Measurements from ENCODE around the gene CADM1. TPM values are rescaled to one million over a fixed set of nuclear protein-coding genes. Genes with fewer than 3 reads are reported as not detected.

The CADM1 gene
- total and polyA plus RNA-seq, 2 donors (not counting 3 experiments of a cell fraction or from before 2014, with no cell fraction given) = 0.52 to 2.6 TPM

DNA sequence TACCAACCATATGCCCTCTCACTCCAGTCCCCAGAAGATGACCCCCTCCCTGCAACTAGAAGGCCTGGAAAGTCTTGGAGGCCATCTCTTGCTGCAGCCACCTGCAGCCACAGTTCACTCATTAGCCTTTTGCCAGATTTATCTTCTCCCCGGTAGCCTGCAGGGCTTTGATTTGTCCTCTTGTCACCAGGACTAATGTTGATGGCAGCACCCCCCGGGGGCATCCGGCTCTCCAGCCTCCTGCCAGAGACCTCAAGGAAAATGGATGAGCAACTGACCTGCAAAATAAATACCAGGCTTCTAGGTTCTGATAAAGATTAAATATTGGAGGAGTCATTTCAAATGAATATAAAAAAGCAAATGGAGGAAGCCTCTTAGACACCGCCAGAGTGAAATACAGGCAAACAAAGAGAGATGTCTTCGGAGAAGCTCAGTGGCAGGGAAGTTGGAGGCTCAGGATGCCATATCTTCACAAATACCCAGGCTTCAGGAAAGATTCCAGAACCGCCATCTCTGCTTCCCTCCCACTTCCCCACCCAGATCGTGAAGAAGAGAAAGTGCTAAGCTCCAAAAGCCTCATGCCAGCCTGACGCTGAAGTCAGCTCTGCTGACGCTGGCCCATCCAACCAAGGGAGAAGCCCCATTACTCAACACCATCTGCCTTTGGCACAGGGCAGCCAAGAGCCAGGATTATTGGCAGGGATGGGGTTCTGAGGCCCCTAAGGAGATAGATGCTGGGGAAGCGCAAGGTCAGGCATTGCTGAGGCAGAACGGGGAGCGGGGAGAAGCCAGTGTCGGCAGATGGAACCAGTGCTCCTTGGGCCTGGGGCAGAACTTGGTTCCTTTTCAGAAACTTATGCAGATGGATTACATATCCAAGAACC is 362.7 kb downstream of the CADM1 start:
- no peaks in the 10 kb centered on the region for H3K79me2 ChIP-seq (ENCODE audit: control insufficient read depth, insufficient read depth, low read length)
- H3K27me3 ChIP-seq (ENCODE audit: control insufficient read depth in 2 of 2, insufficient read depth in 2 of 2, low read length in 2 of 2) = no peaks in the 10 kb centered on the region
- no peak overlapping the region for H3K4me2 ChIP-seq (ENCODE audit: insufficient read depth, low read length)
- dilution Hi-C loops (cut with MboI; ENCODE audit: extremely low pct_ligation_motif_present, low sequenced_read_pairs) (no loop called here), intact Hi-C loops (cut with micrococcal nuclease) (no loop called here)
- H3K27ac ChIP-seq (ENCODE audit: insufficient read depth, low read depth, low read length) = no peak overlapping the region
- H3K9me1 ChIP-seq (replicated peaks; ENCODE audit: control insufficient read depth, extremely low read depth, insufficient read depth, low read length) = no peaks in the 10 kb centered on the region
- FAIRE-seq = no peak
- TF ChIP-seq CTCF (IDR thresholded peaks at IDR 0.05; ENCODE audit: extremely low read depth in 1 of 2, insufficient read depth in 1 of 2, low read depth in 1 of 2, low read length in 2 of 2) (no peak), MYC (IDR thresholded peaks at IDR 0.05; ENCODE audit: low read depth, low read length) (no peak), GATA2 (IDR thresholded peaks at IDR 0.05; ENCODE audit: insufficient read depth, insufficient read length, low read depth, low read length) (no peak)
- no peak for DNase-seq (ENCODE audit: low read depth, low spot score)
- no peaks in the 10 kb centered on the region for H4K20me1 ChIP-seq (replicated peaks; ENCODE audit: control insufficient read depth, extremely low read depth, insufficient read depth, low read length)
- no peaks in the 10 kb centered on the region for H3K4me1 ChIP-seq (ENCODE audit: control insufficient read depth, extremely low read depth, insufficient read depth, low read length)
- CTCF ChIA-PET = no interaction called here
- BruUV-seq (replicated peaks) = no TSS peak
- POLR2A ChIA-PET = no interaction called here
- no peak overlapping the region for H3K9ac ChIP-seq (replicated peaks; ENCODE audit: extremely low read depth, insufficient read depth, low read length)
- H3K9me3 ChIP-seq (replicated peaks; ENCODE audit: control insufficient read depth, insufficient read depth, low read length) = no peaks in the 10 kb centered on the region
- H3K4me3 ChIP-seq (replicated peaks in 1 of 3; ENCODE audit: insufficient read depth in 1 of 3, low read depth in 1 of 3, low read length in 3 of 3) = no peak overlapping the region
- H2AFZ ChIP-seq (ENCODE audit: low read depth, low read length) = no peak overlapping the region
- no peaks in the 10 kb centered on the region for H3K36me3 ChIP-seq (ENCODE audit: control insufficient read depth in 2 of 2, extremely low read depth in 1 of 2, insufficient read depth in 2 of 2, low read length in 2 of 2)

GRCh38 chr11:115135936-115136335 is 368.3 kb downstream of the CADM1 start:
- H3K36me3 ChIP-seq (ENCODE audit: control insufficient read depth in 2 of 2, extremely low read depth in 1 of 2, insufficient read depth in 2 of 2, low read length in 2 of 2) = no peaks in the 10 kb centered on the region
- DNase-seq (ENCODE audit: low read depth, low spot score) = no peak
- H2AFZ ChIP-seq (ENCODE audit: low read depth, low read length) = no peak overlapping the region
- H3K9me3 ChIP-seq (replicated peaks; ENCODE audit: control insufficient read depth, insufficient read depth, low read length) = no peaks in the 10 kb centered on the region
- CTCF ChIA-PET = no interaction called here
- POLR2A ChIA-PET = no interaction called here
- H3K4me1 ChIP-seq (ENCODE audit: control insufficient read depth, extremely low read depth, insufficient read depth, low read length) = no peaks in the 10 kb centered on the region
- TF ChIP-seq CTCF (IDR thresholded peaks at IDR 0.05; ENCODE audit: extremely low read depth in 1 of 2, insufficient read depth in 1 of 2, low read depth in 1 of 2, low read length in 2 of 2) (no peak), POLR2AphosphoS5 (IDR thresholded peaks at IDR 0.05; ENCODE audit: insufficient read depth, low read depth, low read length) (no peak), EZH2 (IDR thresholded peaks at IDR 0.05; ENCODE audit: borderline replicate concordance, low read depth, low read length, severe bottlenecking) (no peak), GATA2 (IDR thresholded peaks at IDR 0.05; ENCODE audit: insufficient read depth, insufficient read length, low read depth, low read length) (no peak)
- H3K79me2 ChIP-seq (ENCODE audit: control insufficient read depth, insufficient read depth, low read length) = no peaks in the 10 kb centered on the region
- no peak overlapping the region for H3K9ac ChIP-seq (replicated peaks; ENCODE audit: extremely low read depth, insufficient read depth, low read length)
- no peak overlapping the region for H3K4me3 ChIP-seq (replicated peaks in 1 of 3; ENCODE audit: insufficient read depth in 1 of 3, low read depth in 1 of 3, low read length in 3 of 3)
- intact Hi-C loops (cut with micrococcal nuclease) = no loop called here
- H3K27me3 ChIP-seq (ENCODE audit: control insufficient read depth in 2 of 2, insufficient read depth in 2 of 2, low read length in 2 of 2) = no peaks in the 10 kb centered on the region
- no peak overlapping the region for H3K27ac ChIP-seq (ENCODE audit: insufficient read depth, low read depth, low read length)
- BruUV-seq (replicated peaks) = no TSS peak
- no peak overlapping the region for H3K4me2 ChIP-seq (ENCODE audit: insufficient read depth, low read length)
- no peaks in the 10 kb centered on the region for H3K9me1 ChIP-seq (replicated peaks; ENCODE audit: control insufficient read depth, extremely low read depth, insufficient read depth, low read length)
- no peak for FAIRE-seq
- dilution Hi-C loops (cut with MboI; ENCODE audit: extremely low pct_ligation_motif_present, low sequenced_read_pairs) = no loop called here
- H4K20me1 ChIP-seq (replicated peaks; ENCODE audit: control insufficient read depth, extremely low read depth, insufficient read depth, low read length) = no peaks in the 10 kb centered on the region
